Measurements from ENCODE around the gene KIR3DL2.
"Not testable (repeated sequence)": the region's sequence is repeated elsewhere in the genome, so short reads cannot be mapped to it uniquely, and the experiment has no call there.

The KIR3DL2 gene

GRCh38 chr19:54850061-54850640 is at the start of gene KIR3DL2:
KIR3DL2 (plus strand) TSS chr19:54850443; CDS start chr19:54850476, 33 bp downstream.
- not testable (repeated sequence) for DNase-seq (ENCODE audit: low read depth in 2 of 2, low spot score in 1 of 2)

GRCh38 chr19:54803410-54803809 is 46.8 kb upstream of the KIR3DL2 start, which contains the start of gene KIR2DL4:
KIR2DL4 (plus strand) TSS chr19:54803610; CDS start chr19:54803652, 42 bp downstream.
- peak in 1 of 2 donors; percentile 18 for DNase-seq (ENCODE audit: low read depth in 2 of 2, low spot score in 1 of 2)

GRCh38 chr19:54804101-54804500 is 46.1 kb upstream of the KIR3DL2 start:
- no peak for DNase-seq (ENCODE audit: low read depth in 2 of 2, low spot score in 1 of 2)

- no peak for DNase-seq (ENCODE audit: low read depth in 2 of 2, low spot score in 1 of 2)
Measured at GRCh38 chr19:54804571-54804970, 45.7 kb upstream of the KIR3DL2 start.

DNA sequence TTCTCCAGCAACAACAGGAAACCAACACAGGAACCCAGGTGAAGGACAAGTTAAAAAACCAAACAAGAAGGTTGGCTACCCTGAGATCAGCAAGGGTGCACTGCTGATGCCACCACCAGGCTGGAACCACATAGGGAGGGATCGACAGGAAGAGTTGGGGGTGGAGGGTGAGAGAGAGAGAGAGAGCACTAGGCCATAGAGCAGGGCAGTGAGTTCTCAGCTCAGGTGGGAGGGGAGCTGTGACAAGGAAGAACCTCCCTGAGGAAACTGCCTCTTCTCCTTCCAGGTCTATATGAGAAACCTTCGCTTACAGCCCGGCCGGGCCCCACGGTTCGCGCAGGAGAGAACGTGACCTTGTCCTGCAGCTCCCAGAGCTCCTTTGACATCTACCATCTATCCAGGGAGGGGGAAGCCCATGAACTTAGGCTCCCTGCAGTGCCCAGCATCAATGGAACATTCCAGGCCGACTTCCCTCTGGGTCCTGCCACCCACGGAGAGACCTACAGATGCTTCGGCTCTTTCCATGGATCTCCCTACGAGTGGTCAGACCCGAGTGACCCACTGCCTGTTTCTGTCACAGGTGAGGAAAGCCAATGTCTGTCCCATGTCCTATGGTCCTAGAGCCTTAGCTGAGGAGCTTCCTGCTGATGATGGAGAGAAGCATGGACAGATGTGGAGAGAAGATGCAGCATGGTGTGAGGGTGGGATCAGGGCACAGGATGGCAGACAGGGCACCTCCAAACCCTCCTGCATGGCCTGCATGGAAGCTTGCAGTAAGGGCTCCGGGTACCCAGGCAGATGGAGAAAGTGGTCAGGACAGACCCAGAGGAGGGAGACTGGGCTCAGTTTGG is 44.4 kb upstream of the KIR3DL2 start:
- no peak for DNase-seq (ENCODE audit: low read depth in 2 of 2, low spot score in 1 of 2)

- no peak for DNase-seq (ENCODE audit: low read depth in 2 of 2, low spot score in 1 of 2)
Measured at GRCh38 chr19:54806516-54806838, 43.8 kb upstream of the KIR3DL2 start.

DNA sequence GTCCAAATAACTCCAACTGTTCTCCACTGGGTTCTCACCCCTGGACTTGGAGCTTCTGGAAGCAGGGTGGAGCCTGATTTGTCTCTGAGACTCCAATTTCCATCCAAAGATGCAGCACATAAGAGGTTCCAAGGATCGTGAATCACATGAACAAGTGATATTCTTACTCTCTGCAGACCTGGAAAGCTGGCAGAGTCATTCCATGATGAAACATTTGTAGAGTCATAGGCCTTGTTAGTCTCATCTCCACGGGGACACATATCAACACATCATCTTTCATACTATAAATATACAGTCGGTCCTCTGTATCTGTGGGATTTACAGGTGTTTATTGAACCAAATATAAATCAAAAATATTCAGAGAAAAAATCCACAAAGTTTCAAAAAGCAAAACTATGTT is 35.7 kb upstream of the KIR3DL2 start:
- DNase-seq (ENCODE audit: low read depth in 2 of 2, low spot score in 1 of 2): not testable (repeated sequence)

DNA sequence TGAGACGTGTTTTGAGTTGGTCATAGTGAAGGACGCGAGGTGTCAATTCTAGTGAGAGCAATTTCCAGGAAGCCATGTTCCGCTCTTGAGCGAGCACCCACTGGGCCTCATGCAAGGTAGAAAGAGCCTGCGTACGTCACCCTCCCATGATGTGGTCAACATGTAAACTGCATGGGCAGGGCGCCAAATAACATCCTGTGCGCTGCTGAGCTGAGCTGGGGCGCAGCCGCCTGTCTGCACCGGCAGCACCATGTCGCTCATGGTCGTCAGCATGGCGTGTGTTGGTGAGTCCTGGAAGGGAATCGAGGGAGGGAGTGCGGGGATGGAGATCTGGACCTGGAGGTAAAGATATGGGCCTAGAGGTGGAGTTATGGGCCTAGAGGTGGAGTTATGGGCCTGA is 34.0 kb upstream of the KIR3DL2 start, which contains the start of gene KIR3DL1:
TSS of gene KIR3DL1 (plus strand) at position 218 of the 400 bp plus-strand sequence.
- DNase-seq (ENCODE audit: low read depth in 2 of 2, low spot score in 1 of 2): not testable (repeated sequence)

GRCh38 chr19:54817670-54818536 is 32.3 kb upstream of the KIR3DL2 start:
- DNase-seq (ENCODE audit: low read depth in 2 of 2, low spot score in 1 of 2): no peak

- DNase-seq (ENCODE audit: low read depth in 2 of 2, low spot score in 1 of 2): not testable (repeated sequence)
Measured at GRCh38 chr19:54824416-54824815, 25.8 kb upstream of the KIR3DL2 start.

- DNase-seq (ENCODE audit: low read depth in 2 of 2, low spot score in 1 of 2): not testable (repeated sequence)
Measured at GRCh38 chr19:54825326-54825725, 24.9 kb upstream of the KIR3DL2 start.

DNA sequence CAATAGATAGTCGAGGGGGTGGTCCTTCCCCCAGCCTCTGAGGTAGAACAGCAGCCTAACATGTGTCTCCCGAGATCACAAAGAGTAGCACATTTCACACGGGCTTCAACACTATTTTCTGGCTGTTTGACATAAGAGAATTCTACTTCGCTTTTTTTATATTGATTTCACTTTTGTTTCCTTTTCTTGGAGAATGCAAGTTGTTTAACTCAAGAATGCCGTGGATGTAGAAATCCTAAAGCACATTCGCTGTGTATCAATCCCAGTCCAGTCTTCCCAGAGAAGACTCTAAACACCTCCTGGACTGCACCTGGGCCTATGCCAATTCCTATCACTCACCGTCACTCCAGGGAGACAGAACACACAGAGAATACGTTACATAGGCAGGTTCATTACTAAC is 22.2 kb upstream of the KIR3DL2 start:
- DNase-seq (ENCODE audit: low read depth in 2 of 2, low spot score in 1 of 2): not testable (repeated sequence)

- not testable (repeated sequence) for DNase-seq (ENCODE audit: low read depth in 2 of 2, low spot score in 1 of 2)
Measured at GRCh38 chr19:54832496-54832895, 17.7 kb upstream of the KIR3DL2 start, which contains the start of gene KIR2DS4. KIR2DS4 (plus strand) TSS chr19:54832676.

GRCh38 chr19:54835126-54835525 is 15.1 kb upstream of the KIR3DL2 start:
- not testable (repeated sequence) for DNase-seq (ENCODE audit: low read depth in 2 of 2, low spot score in 1 of 2)

DNA sequence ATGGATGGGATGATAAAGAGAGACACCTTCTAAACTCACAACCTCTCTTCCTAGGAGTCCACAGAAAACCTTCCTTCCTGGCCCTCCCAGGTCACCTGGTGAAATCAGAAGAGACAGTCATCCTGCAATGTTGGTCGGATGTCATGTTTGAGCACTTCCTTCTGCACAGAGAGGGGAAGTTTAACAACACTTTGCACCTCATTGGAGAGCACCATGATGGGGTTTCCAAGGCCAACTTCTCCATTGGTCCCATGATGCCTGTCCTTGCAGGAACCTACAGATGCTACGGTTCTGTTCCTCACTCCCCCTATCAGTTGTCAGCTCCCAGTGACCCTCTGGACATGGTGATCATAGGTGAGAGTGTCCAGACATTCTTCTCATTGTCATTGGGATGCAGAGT is 12.7 kb upstream of the KIR3DL2 start:
- DNase-seq (ENCODE audit: low read depth in 2 of 2, low spot score in 1 of 2): not testable (repeated sequence)

GRCh38 chr19:54843171-54843570 is 7.1 kb upstream of the KIR3DL2 start:
- not testable (repeated sequence) for DNase-seq (ENCODE audit: low read depth in 2 of 2, low spot score in 1 of 2)

DNA sequence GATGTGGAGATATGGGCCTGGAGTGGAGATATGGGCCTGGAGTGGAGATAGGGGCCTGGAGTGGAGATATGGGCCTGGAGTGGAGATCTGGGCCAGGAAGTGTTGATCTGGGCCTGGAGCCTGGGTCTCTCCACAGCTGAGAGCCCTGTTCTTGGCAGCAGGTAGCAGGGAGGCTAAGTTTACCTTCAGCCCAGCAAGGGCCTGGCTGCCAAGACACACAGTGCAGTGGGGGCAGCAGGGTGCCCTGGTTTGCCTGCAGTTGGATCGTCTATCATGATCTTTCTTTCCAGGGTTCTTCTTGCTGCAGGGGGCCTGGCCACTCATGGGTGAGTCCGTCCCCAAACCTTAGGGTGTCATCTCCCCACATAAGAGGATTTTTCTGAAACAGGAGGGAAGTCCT is 687 bp downstream of the KIR3DL2 start:
- DNase-seq (ENCODE audit: low read depth in 2 of 2, low spot score in 1 of 2): no peak

DNA sequence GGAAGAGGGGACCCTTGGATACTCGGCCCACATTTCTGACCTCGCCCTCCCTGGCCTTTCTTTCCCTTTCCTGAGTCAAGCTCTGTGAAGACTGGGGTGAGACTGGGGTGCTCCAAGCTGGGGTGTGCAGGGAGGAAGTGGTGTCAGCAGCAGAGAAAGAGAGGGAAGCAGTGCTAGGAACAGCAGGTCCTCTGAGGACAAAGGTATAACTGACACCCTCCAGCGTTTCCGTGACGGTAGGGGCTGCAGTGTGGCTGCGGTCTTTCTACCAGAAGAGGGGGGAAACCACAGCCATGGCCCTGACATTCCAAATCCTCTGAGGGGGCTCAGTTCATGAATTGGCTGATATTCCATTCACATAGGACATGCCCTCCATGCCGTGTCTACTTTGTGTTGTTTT is 1.1 kb downstream of the KIR3DL2 start:
- DNase-seq (ENCODE audit: low read depth in 2 of 2, low spot score in 1 of 2): no peak

DNA sequence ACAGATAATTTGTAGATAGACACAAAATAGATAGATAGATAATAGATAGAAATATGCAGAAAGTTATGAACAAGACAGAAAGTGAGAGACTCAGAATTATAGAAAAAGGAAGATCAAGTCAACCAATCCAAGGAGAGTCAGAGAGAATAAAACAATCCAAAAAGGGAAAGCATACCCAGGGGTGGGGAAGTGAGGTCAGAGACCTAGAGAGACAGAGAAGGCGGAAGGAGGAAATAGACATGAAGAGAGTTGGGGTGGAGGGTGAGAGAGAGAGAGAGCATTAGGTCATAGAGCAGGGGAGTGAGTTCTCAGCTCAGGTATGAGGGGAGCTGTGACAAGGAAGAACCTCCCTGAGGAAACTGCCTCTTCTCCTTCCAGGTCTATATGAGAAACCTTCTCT is 5.0 kb downstream of the KIR3DL2 start:
- DNase-seq (ENCODE audit: low read depth in 2 of 2, low spot score in 1 of 2): not testable (repeated sequence)

DNA sequence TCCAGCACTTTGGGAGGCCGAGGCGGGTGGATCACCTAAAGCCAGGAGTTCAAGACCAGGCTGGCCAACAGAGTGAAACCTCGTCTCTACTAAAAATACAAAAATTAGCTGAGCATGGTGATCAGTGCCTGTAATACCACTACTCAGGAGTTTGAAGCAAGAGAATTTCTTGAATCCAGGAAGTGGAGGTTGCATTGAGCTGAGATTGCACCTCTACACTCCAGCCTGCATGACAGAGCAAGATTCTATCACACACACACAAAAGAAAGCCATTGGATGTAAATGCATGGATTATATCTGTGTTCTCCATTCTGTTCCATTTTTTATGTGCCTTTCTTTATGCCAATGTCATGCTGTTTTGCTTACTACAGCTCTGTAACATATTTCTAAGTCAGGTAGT is 8.2 kb downstream of the KIR3DL2 start:
- not testable (repeated sequence) for DNase-seq (ENCODE audit: low read depth in 2 of 2, low spot score in 1 of 2)

DNA sequence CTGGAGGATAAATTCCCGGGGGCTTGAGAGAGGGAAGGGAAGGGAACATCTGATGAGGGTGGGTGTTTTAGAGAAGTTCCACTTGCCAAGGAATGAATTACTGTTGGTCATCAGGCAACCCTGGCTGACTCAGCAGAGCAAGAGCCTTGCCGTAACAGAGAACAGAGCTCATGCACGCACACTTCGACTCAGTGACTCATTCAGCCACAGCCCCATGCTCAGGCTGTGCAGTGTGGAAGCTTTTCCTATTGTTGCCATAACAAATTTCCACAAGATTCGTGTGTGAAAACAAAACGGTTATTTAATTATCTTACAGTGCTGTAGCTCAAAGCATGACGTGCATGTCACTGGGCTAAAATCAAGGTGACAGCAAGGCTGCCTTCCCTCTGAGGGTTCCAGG is 9.2 kb downstream of the KIR3DL2 start:
- not testable (repeated sequence) for DNase-seq (ENCODE audit: low read depth in 2 of 2, low spot score in 1 of 2)
